GM18508 (cell line): ENCODE results near the gene COL1A2.

Experiments
- ATAC-seq: cut with Tn5 transposase; IDR thresholded peaks from one replicate; pipeline ENCODE4 v1.9.1; 2021; ENCODE audit warnings: moderate number of reproducible peaks; ENCODE audit not compliant: insufficient read depth, unreplicated experiment

Gene COL1A2

DNA sequence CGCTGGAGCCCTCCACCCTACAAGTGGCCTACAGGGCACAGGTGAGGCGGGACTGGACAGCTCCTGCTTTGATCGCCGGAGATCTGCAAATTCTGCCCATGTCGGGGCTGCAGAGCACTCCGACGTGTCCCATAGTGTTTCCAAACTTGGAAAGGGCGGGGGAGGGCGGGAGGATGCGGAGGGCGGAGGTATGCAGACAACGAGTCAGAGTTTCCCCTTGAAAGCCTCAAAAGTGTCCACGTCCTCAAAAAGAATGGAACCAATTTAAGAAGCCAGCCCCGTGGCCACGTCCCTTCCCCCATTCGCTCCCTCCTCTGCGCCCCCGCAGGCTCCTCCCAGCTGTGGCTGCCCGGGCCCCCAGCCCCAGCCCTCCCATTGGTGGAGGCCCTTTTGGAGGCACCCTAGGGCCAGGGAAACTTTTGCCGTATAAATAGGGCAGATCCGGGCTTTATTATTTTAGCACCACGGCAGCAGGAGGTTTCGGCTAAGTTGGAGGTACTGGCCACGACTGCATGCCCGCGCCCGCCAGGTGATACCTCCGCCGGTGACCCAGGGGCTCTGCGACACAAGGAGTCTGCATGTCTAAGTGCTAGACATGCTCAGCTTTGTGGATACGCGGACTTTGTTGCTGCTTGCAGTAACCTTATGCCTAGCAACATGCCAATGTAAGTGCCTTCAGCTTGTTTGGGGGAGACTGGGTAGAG is at the start of gene COL1A2:
Gene COL1A2, plus strand, starts transcription at position 459 of the 704 bp plus-strand sequence. Its CDS starts 137 bp downstream, at position 596.
- no peak for ATAC-seq

DNA sequence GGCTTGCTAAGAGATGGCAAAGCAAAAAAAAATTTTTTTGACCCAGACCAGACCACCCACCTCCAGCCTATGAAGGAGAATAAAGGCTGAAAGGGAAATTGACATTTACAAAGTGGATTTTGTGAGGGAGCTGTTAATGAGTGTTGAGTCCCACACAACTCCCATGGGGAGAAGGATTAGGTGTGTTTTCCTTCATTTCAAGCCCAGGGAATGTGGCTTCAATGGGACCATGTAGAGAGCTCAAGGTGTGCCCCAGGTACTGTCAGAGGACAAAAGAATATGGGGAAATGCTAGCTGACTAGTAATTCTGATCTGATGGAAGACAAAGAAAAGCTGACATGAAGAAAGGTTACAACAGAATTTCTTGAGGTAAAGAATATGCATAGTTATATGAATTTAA is 48.8 kb upstream of the COL1A2 start:
- ATAC-seq, result no peak

DNA sequence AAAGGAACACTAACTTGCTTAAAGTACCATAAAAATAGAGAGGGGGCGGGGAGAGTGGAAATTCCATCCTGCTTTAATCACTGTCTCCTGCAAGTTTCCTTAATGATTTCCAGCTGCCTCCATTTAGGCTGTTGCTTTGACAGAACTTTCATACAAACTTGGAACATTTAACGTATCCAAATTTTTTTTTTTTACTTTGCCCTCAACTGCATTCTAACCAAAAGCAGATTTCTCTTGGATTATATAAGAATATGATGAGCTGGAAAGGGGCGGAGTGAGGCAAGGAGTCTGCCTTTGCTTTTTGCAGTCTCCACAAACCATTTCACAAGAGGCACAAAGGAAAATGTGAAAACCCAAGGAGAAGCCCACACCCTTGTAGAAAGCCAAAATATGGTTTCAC is 46.6 kb upstream of the COL1A2 start:
- ATAC-seq, result no peak

DNA sequence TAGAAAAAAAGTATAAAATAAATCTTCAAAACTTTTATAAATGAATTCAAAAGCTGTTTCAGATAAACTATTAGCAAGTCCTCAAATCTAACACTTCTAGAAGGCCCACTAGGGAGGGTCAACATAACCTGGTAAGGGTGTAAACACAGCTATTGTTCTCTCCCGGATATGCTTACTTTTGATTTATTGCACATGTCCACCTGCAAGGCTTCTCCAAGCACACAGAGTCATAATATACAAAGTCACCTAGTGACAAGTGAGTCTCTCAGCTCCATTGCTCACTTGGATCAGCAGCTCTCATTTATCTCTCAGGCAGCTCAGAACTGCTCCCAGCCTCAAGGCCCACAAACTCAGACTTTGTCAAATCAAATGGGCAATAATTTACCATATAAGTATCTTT is 44.0 kb upstream of the COL1A2 start:
- no peak for ATAC-seq

- ATAC-seq, result no peak
Observed at GRCh38 chr7:94351703-94352102, 43.0 kb upstream of the COL1A2 start.

DNA sequence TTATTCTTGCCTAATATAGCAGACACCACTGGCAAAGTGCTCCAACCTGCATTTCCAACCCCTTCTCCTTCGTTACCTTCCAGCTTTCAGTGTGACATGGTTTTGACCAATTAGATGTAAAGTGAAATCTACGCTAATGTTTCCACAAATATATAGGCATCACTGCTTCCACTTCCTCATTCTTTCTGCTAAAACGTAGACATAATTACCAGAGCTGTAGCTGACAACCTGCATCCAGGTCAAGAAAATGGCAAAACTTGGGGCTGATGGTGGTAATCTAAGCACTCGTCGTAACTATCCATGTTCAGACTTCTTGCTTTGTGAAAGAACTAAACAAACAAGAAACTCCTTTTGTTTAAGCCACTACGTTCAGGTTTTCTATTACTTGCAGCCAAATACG is 41.8 kb upstream of the COL1A2 start:
- no peak for ATAC-seq

- ATAC-seq, result no peak
Observed at GRCh38 chr7:94354953-94355352, 39.7 kb upstream of the COL1A2 start.

GRCh38 chr7:94355454-94355853 is 39.2 kb upstream of the COL1A2 start:
- no peak for ATAC-seq

DNA sequence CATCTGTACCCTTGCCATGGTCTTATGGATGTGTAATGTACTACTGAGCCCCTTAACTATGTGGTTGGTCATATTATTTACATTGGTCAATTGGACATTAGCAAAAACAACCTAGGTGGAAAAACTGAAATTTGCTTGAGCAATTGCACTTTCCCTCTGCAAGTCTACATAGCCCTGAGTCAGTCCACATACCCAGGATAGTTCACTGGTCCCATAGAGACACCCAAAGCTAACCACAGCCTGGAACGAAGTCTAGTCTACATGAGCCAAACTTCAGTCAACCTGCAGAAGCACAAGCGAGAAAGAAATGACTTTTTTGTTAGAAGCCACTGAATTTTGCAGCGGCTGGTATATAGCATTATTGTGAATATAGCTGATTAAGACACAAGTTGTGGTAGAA is 37.6 kb upstream of the COL1A2 start:
- ATAC-seq, result no peak

GRCh38 chr7:94360926-94361325 is 33.8 kb upstream of the COL1A2 start:
- no peak for ATAC-seq

DNA sequence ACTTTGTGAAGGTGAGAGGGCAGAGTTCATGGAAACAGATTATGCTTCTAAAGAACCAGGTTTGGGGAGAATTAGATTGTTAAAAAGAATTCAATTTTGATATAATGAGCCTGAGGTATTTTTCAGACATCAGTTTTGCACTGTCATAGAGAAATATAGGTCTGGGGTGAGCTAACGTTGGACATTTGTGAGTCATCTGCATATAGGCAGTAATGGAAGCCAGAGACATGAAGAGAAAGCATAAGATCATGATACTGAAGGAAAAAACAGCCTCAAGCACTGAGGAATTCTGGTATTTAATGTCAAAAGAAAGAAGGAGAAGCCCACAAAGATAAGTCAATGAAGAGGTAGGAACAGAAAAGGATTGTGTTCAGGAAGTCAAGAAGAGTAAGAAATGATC is 32.4 kb upstream of the COL1A2 start:
- no peak for ATAC-seq

- ATAC-seq, result no peak
Observed at GRCh38 chr7:94364816-94365215, 29.9 kb upstream of the COL1A2 start.

DNA sequence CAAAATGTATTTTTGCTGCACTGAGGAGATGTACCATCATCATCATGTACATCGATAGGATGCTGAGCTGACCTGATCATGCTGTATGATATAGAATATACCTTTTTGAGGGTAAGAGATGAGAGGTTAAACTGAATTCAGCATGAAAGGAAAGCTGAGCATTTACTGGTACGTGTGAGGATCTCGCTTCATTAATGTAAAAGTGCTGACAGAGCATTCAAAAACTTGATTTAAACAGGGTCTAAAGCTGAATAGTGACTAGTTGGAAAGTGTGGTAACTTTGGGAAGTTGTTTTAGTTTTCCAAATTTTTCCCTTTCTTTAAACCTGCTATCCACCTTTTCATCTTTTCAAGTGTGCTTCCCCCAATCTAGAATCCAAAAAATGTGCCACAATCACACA is 28.5 kb upstream of the COL1A2 start:
- ATAC-seq, result no peak

- no peak for ATAC-seq
Observed at GRCh38 chr7:94366832-94367231, 27.9 kb upstream of the COL1A2 start.

GRCh38 chr7:94367949-94368348 is 26.7 kb upstream of the COL1A2 start:
- ATAC-seq, result no peak

- ATAC-seq, result no peak
Observed at GRCh38 chr7:94368371-94368791, 26.3 kb upstream of the COL1A2 start.

GRCh38 chr7:94374231-94374630 is 20.5 kb upstream of the COL1A2 start:
- ATAC-seq, result no peak

- ATAC-seq, result no peak
Observed at GRCh38 chr7:94374721-94375566, 19.8 kb upstream of the COL1A2 start.

DNA sequence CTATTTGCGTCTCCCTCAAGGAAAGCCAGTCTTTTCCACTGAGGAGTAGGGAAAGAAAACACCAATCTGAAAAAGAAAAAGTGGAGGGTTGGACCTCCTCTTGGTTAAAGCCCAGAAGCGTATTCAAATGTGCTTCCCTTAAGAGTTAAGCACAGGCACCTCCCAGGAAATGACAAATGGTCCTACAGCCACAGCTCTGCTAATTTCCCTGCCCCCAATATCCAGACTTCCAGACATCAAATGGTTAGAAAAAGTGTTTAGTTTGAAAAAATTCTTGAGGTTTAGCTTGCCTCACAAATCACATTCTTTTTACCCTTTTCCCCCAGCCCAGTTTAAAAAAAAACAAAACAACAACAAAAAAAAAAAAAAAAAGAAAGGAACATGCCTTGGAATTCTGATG is 19.0 kb upstream of the COL1A2 start:
- no peak for ATAC-seq

DNA sequence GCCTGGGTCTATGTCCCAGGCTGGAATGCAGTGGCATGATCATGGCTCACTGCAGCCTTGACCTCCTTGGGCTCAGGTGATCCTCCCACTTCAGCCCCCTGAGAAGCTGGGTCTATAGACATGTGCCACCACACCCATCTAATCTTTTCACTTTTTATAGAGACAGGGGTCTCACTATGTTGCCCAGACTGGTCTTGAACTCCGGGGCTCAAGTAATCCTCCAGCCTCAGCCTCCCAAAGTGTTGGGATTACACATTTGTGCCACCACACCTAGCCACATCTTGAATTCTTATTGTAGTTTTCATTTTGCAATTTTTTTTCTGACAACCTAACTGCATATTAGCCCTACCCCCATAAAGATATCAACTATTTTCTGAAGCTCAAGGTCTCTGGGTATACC is 18.4 kb upstream of the COL1A2 start:
- ATAC-seq, result no peak

DNA sequence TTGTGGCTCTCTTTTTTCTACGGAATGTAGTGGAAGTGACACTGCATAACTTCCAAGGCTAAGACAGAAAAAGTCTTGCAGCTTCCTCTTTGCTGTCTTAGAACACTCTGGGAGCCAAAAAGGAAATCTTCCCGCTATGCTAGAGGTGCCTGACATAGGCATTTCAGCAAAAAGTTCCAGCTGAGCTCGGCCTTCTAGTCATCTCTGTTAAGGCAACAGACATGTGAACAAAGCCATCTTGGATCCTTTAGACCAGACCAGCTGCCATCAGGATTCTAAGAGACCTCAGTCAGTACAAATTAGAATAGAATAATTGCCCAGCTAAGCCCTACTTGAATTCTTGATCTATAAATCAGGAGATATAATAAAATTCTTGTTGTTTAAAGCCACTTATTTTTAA is 16.3 kb upstream of the COL1A2 start:
- ATAC-seq, result no peak

DNA sequence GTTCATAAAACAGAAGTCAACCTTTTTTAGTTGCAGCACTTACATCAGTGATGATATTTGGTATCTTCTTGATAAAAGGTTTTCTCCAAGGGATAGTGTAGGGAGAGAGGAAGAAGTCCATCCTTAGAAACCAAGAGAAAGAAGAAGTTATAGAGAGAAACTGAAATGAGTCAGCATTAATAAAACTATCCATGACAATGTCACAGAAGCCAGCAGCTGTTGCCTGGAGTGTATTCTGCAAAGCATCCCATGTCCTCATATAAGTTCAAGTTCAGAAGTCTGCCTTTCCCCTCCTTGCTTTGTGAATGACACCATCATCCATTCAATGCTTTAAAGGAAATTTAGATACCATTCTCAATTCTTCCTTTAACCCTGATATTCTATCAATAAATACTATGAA is 14.4 kb upstream of the COL1A2 start:
- ATAC-seq, result no peak
